ENCODE measurements around the gene BICC1.

- TF ChIP-seq POLR2A (IDR thresholded peaks at IDR 0.05; ENCODE audit: extremely low read depth, insufficient read length) = no peak
- no peak for TF ChIP-seq MAX (IDR thresholded peaks at IDR 0.05; ENCODE audit: low read depth, low read length)
Observed at GRCh38 chr10:58672845-58673244, 160.2 kb downstream of the BICC1 start.
